Parathyroid adenoma (tissue), 2 donors: ENCODE data around the gene PLCB1.

ENCODE experiments used
- H2AFZ ChIP-seq: fragments of 300-600 bp; sonication (generic); one replicate; pipeline ENCODE4 v1.7.0; 2017; ENCODE audit warnings: antibody characterized with exemption, mild to moderate bottlenecking
- H3K27ac ChIP-seq: fragments of 300-600 bp; sonication (generic); one replicate; pipeline ENCODE4 v1.7.0; 2017
- H3K27me3 ChIP-seq: fragments of 300-600 bp; sonication (generic); one replicate; pipeline ENCODE4 v1.7.0; 2017; ENCODE audit warnings: low read length; ENCODE audit not compliant: control insufficient read depth, insufficient read depth
- H3K36me3 ChIP-seq: fragments of 300-600 bp; sonication (generic); one replicate; pipeline ENCODE4 v1.7.0; 2017; ENCODE audit warnings: low read length; ENCODE audit not compliant: control insufficient read depth, insufficient read depth
- H3K4me1 ChIP-seq: fragments of 300-600 bp; sonication (generic); one replicate; pipeline ENCODE4 v1.7.0; 2017; ENCODE audit warnings: control low read depth
- H3K4me2 ChIP-seq: fragments of 300-600 bp; sonication (generic); one replicate; pipeline ENCODE4 v1.7.0; 2017; ENCODE audit warnings: low read length
- H3K4me3 ChIP-seq: fragments of 300-600 bp; sonication (generic); one replicate; pipeline ENCODE4 v1.7.0; 2017; ENCODE audit warnings: low read depth, low read length
- H3K79me2 ChIP-seq: fragments of 300-600 bp; sonication (generic); one replicate; pipeline ENCODE4 v1.7.0; 2017; ENCODE audit warnings: control low read depth
- H3K9ac ChIP-seq: fragments of 300-600 bp; sonication (generic); one replicate; pipeline ENCODE4 v1.7.0; 2017; ENCODE audit warnings: mild to moderate bottlenecking
- H3K9me3 ChIP-seq: fragments of 300-600 bp; sonication (generic); one replicate; pipeline ENCODE4 v1.7.0; 2017; ENCODE audit warnings: low read length; ENCODE audit not compliant: control insufficient read depth
- TF ChIP-seq, protein P1 (sequence below): fragments of 300-600 bp; sonication (generic); IDR thresholded peaks from one replicate; pipeline ENCODE4 v1.7.0; 2017; ENCODE audit warnings: antibody characterized with exemption, mild to moderate bottlenecking
- donor health status: primary hyperparathyroidism.

The PLCB1 gene

GRCh38 chr20:8646716-8647115, 514.6 kb downstream of the PLCB1 start:
- peaks cover 2% of the 10 kb centered on the region for H3K4me1 ChIP-seq
- no peaks in the 10 kb centered on the region for H3K36me3 ChIP-seq
- no peaks in the 10 kb centered on the region for H3K79me2 ChIP-seq
- H3K9me3 ChIP-seq: no peaks in the 10 kb centered on the region
- H3K9ac ChIP-seq: no peak overlapping the region
- no peak overlapping the region for H3K4me3 ChIP-seq
- H3K4me2 ChIP-seq: no peak overlapping the region
- TF ChIP-seq, protein P1, sequence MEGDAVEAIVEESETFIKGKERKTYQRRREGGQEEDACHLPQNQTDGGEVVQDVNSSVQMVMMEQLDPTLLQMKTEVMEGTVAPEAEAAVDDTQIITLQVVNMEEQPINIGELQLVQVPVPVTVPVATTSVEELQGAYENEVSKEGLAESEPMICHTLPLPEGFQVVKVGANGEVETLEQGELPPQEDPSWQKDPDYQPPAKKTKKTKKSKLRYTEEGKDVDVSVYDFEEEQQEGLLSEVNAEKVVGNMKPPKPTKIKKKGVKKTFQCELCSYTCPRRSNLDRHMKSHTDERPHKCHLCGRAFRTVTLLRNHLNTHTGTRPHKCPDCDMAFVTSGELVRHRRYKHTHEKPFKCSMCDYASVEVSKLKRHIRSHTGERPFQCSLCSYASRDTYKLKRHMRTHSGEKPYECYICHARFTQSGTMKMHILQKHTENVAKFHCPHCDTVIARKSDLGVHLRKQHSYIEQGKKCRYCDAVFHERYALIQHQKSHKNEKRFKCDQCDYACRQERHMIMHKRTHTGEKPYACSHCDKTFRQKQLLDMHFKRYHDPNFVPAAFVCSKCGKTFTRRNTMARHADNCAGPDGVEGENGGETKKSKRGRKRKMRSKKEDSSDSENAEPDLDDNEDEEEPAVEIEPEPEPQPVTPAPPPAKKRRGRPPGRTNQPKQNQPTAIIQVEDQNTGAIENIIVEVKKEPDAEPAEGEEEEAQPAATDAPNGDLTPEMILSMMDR: no peak
- H2AFZ ChIP-seq: no peak overlapping the region
- H3K27ac ChIP-seq: peak overlapping the region; percentile 27
- no peaks in the 10 kb centered on the region for H3K27me3 ChIP-seq

GRCh38 chr20:8647961-8648441, 515.9 kb downstream of the PLCB1 start:
- Histone ChIP-seq H3K4me3 (no peak overlapping the region), H3K4me1 (peaks cover 2% of the 10 kb centered on the region), H3K79me2 (no peaks in the 10 kb centered on the region), H3K9ac (no peak overlapping the region), H2AFZ (no peak overlapping the region), H3K9me3 (no peaks in the 10 kb centered on the region), H3K27ac (no peak overlapping the region), H3K36me3 (no peaks in the 10 kb centered on the region), H3K4me2 (no peak overlapping the region), H3K27me3 (no peaks in the 10 kb centered on the region)
- TF ChIP-seq, protein P1: no peak

- H3K4me2 ChIP-seq: no peak overlapping the region
- no peaks in the 10 kb centered on the region for H3K27me3 ChIP-seq
- H3K4me3 ChIP-seq: no peak overlapping the region
- H3K27ac ChIP-seq: no peak overlapping the region
- no peaks in the 10 kb centered on the region for H3K9me3 ChIP-seq
- H3K79me2 ChIP-seq: no peaks in the 10 kb centered on the region
- no peaks in the 10 kb centered on the region for H3K36me3 ChIP-seq
- peaks cover 2% of the 10 kb centered on the region for H3K4me1 ChIP-seq
- no peak overlapping the region for H2AFZ ChIP-seq
- no peak overlapping the region for H3K9ac ChIP-seq
- TF ChIP-seq, protein P1: no peak
Measured at GRCh38 chr20:8648466-8648865, 516.4 kb downstream of the PLCB1 start.

GRCh38 chr20:8652396-8652795, 520.3 kb downstream of the PLCB1 start:
- no peak overlapping the region for H3K27ac ChIP-seq

GRCh38 chr20:8654486-8654885, 522.4 kb downstream of the PLCB1 start:
- Histone ChIP-seq H3K79me2 (no peaks in the 10 kb centered on the region), H3K27ac (no peak overlapping the region), H3K36me3 (no peaks in the 10 kb centered on the region), H3K9me3 (no peaks in the 10 kb centered on the region), H3K27me3 (no peaks in the 10 kb centered on the region), H2AFZ (no peak overlapping the region), H3K4me2 (no peak overlapping the region), H3K9ac (no peak overlapping the region), H3K4me1 (peaks cover 3% of the 10 kb centered on the region), H3K4me3 (no peak overlapping the region)
- TF ChIP-seq, protein P1: no peak

More at GRCh38 chr20:8652396-8652795, 520.3 kb downstream of the PLCB1 start:
- H3K36me3 ChIP-seq: no peaks in the 10 kb centered on the region
- H3K27me3 ChIP-seq: no peaks in the 10 kb centered on the region
- no peaks in the 10 kb centered on the region for H3K79me2 ChIP-seq
- H3K4me2 ChIP-seq: no peak overlapping the region
- H3K9ac ChIP-seq: no peak overlapping the region
- H3K4me3 ChIP-seq: no peak overlapping the region
- TF ChIP-seq, protein P1: no peak
- no peak overlapping the region for H2AFZ ChIP-seq
- H3K9me3 ChIP-seq: no peaks in the 10 kb centered on the region
- peaks cover 3% of the 10 kb centered on the region for H3K4me1 ChIP-seq
